WTC11 (cell line): ENCODE results near the gene KLHL18. TPM values are rescaled to one million over a fixed set of nuclear protein-coding genes. Genes with fewer than 3 reads are reported as not detected.
"Not testable (repeated sequence)": the region's sequence is repeated elsewhere in the genome, so short reads cannot be mapped to it uniquely, and the experiment has no call there.

ENCODE experiments used
- ATAC-seq: fragments of 200-7000 bp; cut with Tn5 transposase; 2 replicates; pipeline ENCODE4 v1.10.0; 2021; ENCODE audit warnings: mild to moderate bottlenecking, moderate library complexity
- CTCF ChIA-PET: fragments of 300-600 bp; sonication (Branson Sonifier 250); formaldehyde crosslinking; loops from one replicate; lab custom pipeline; 2021; ENCODE audit warnings: antibody characterized with exemption; lab: Charles Lee
- POLR2A ChIA-PET: fragments of 350-600 bp; sonication (Branson Sonifier 250); formaldehyde crosslinking; loops from one replicate; lab custom pipeline; 2021; ENCODE audit warnings: antibody characterized with exemption; lab: Charles Lee
- DNase-seq: peaks from one replicate; pipeline ENCODE4 v3.0.0; 2021; ENCODE audit warnings: low spot score
- H3K27ac Mint-ChIP-seq: 2 replicates; pipeline ENCODE4 v1.8.0; 2021; ENCODE audit warnings: mixed read lengths
- H3K27me3 Mint-ChIP-seq: 2 replicates; pipeline ENCODE4 v1.8.0; 2021; ENCODE audit warnings: low read depth, mild to moderate bottlenecking, moderate library complexity, mixed read lengths
- H3K36me3 Mint-ChIP-seq: 2 replicates; pipeline ENCODE4 v1.8.0; 2021; ENCODE audit warnings: mixed read lengths
- H3K4me1 Mint-ChIP-seq: 2 replicates; pipeline ENCODE4 v1.8.0; 2022; ENCODE audit warnings: mixed read lengths
- H3K4me3 Mint-ChIP-seq: 2 replicates; pipeline ENCODE4 v1.8.0; 2021; ENCODE audit warnings: mild to moderate bottlenecking, moderate library complexity, mixed read lengths
- H3K9me3 Mint-ChIP-seq: 2 replicates; pipeline ENCODE4 v1.8.0; 2021; ENCODE audit warnings: mixed read lengths
- AFF4 ChIP-seq: sonication (generic); formaldehyde crosslinking; IDR thresholded peaks from 2 replicates; pipeline ENCODE4 v1.8.1; 2023; ENCODE audit warnings: mild to moderate bottlenecking, missing genetic modification reagents, borderline replicate concordance
- ATF2 ChIP-seq: sonication (generic); formaldehyde crosslinking; IDR thresholded peaks from 2 replicates; pipeline ENCODE4 v1.8.1; 2022; ENCODE audit warnings: low read depth, missing genetic modification reagents, borderline replicate concordance
- CREB1 ChIP-seq: sonication (generic); formaldehyde crosslinking; IDR thresholded peaks from 2 replicates; pipeline ENCODE4 v1.8.0; 2023; ENCODE audit warnings: mild to moderate bottlenecking, missing genetic modification reagents
- E2F1 ChIP-seq: sonication (generic); formaldehyde crosslinking; IDR thresholded peaks from 2 replicates; pipeline ENCODE4 v1.8.0; 2022; ENCODE audit warnings: mild to moderate bottlenecking, missing genetic modification reagents
- FOXK1 ChIP-seq: sonication (generic); formaldehyde crosslinking; IDR thresholded peaks from 2 replicates; pipeline ENCODE4 v1.8.0; 2022; ENCODE audit warnings: mild to moderate bottlenecking, moderate library complexity, missing genetic modification reagents
- IRF2 ChIP-seq: sonication (generic); formaldehyde crosslinking; IDR thresholded peaks from 2 replicates; pipeline ENCODE4 v1.8.0; 2022; ENCODE audit warnings: low read depth, missing genetic modification reagents, borderline replicate concordance
- JUN ChIP-seq: sonication (generic); formaldehyde crosslinking; IDR thresholded peaks from 2 replicates; pipeline ENCODE4 v1.8.0; 2023; ENCODE audit warnings: mild to moderate bottlenecking, missing genetic modification reagents
- KAT7 ChIP-seq: sonication (generic); formaldehyde crosslinking; IDR thresholded peaks from 2 replicates; pipeline ENCODE4 v1.8.1; 2023; ENCODE audit warnings: missing genetic modification reagents, mild to moderate bottlenecking, borderline replicate concordance
- NR3C1 ChIP-seq: sonication (generic); formaldehyde crosslinking; conservative IDR thresholded peaks from 2 replicates; pipeline ENCODE4 v1.8.1; 2023; ENCODE audit warnings: low read depth, mild to moderate bottlenecking, missing genetic modification reagents
- OVOL2 ChIP-seq: fragments of 250-450 bp; sonication (Bioruptor Pico); IDR thresholded peaks from 2 replicates; pipeline ENCODE4 v1.9.0; 2021; ENCODE audit warnings: mild to moderate bottlenecking, borderline replicate concordance
- TEAD4 ChIP-seq: sonication (generic); formaldehyde crosslinking; IDR thresholded peaks from 2 replicates; pipeline ENCODE4 v1.8.0; 2022; ENCODE audit warnings: mild to moderate bottlenecking, missing genetic modification reagents
- TP53 ChIP-seq: sonication (generic); formaldehyde crosslinking; IDR thresholded peaks from 2 replicates; pipeline ENCODE4 v1.8.1; 2023; ENCODE audit warnings: mild to moderate bottlenecking, missing genetic modification reagents
- ZNF121 ChIP-seq: sonication (generic); formaldehyde crosslinking; IDR thresholded peaks from 2 replicates; pipeline ENCODE4 v1.8.0; 2023; ENCODE audit warnings: missing genetic modification reagents
- ZNF232 ChIP-seq: sonication (generic); formaldehyde crosslinking; IDR thresholded peaks from 2 replicates; pipeline ENCODE4 v1.8.0; 2022; ENCODE audit warnings: mild to moderate bottlenecking, missing genetic modification reagents
- ZNF423 ChIP-seq: fragments of 250-450 bp; sonication (Bioruptor Pico); IDR thresholded peaks from 2 replicates; pipeline ENCODE4 v2.1.2; 2022; ENCODE audit warnings: mild to moderate bottlenecking, moderate library complexity
- ZNF512 ChIP-seq: sonication (generic); formaldehyde crosslinking; IDR thresholded peaks from 2 replicates; pipeline ENCODE4 v1.8.1; 2022; ENCODE audit warnings: missing genetic modification reagents, borderline replicate concordance
- ZNF532 ChIP-seq: fragments of 250-450 bp; sonication (Bioruptor Pico); IDR thresholded peaks from 2 replicates; pipeline ENCODE4 v1.9.0; 2021; ENCODE audit warnings: mild to moderate bottlenecking, borderline replicate concordance
- total RNA-seq: library from RNA; stranded (reverse); gene quantifications from 3 replicates; pipeline ENCODE4 v1.2.3, GENCODE V29; 2021

The KLHL18 gene
- total RNA-seq, 1 experiment from 2014 or later: 28.4 TPM

GRCh38 chr3:47306022-47306421 is 23.3 kb downstream of the KLHL18 start:
- H3K27me3 Mint-ChIP-seq: no peaks in the 10 kb centered on the region
- H3K36me3 Mint-ChIP-seq: peaks cover 47% of the 10 kb centered on the region
- no peak for DNase-seq
- no peak overlapping the region for H3K27ac Mint-ChIP-seq
- ATAC-seq: no peak
- POLR2A ChIA-PET: no interaction called here
- CTCF ChIA-PET: no interaction called here
- H3K9me3 Mint-ChIP-seq: peaks cover 27% of the 10 kb centered on the region
- no peak overlapping the region for H3K4me3 Mint-ChIP-seq
- peaks cover 3% of the 10 kb centered on the region for H3K4me1 Mint-ChIP-seq
- no peak for TF ChIP-seq TP53
- TF ChIP-seq AFF4 (CRISPR knock-in tag): no peak
- TF ChIP-seq ZNF423 (CRISPR knock-in tag): no peak
- no peak for TF ChIP-seq ZNF532 (CRISPR knock-in tag)
- TF ChIP-seq TEAD4: no peak
- TF ChIP-seq CREB1 (CRISPR knock-in tag): no peak
- no peak for TF ChIP-seq KAT7 (CRISPR knock-in tag)
- no peak for TF ChIP-seq ZNF121 (CRISPR knock-in tag)
- TF ChIP-seq E2F1 (CRISPR knock-in tag): no peak

- peaks cover 37% of the 10 kb centered on the region for H3K36me3 Mint-ChIP-seq
- peaks cover 27% of the 10 kb centered on the region for H3K9me3 Mint-ChIP-seq
Observed at GRCh38 chr3:47309231-47309630, 26.5 kb downstream of the KLHL18 start.

GRCh38 chr3:47310391-47310790 is 27.6 kb downstream of the KLHL18 start:
- H3K4me1 Mint-ChIP-seq: peaks cover 8% of the 10 kb centered on the region
- no peaks in the 10 kb centered on the region for H3K27me3 Mint-ChIP-seq
- DNase-seq (no peak), ATAC-seq (no peak)
- H3K36me3 Mint-ChIP-seq: peaks cover 34% of the 10 kb centered on the region
- peaks cover 27% of the 10 kb centered on the region for H3K9me3 Mint-ChIP-seq
- no peak overlapping the region for H3K27ac Mint-ChIP-seq
- POLR2A ChIA-PET: interaction anchor here (0.6 kb wide), 1 partner anchor 849 kb away, joined by 4 read pairs; no protein-coding TSS in a partner anchor
- H3K4me3 Mint-ChIP-seq: no peak overlapping the region
- CTCF ChIA-PET: no interaction called here
- no peak for TF ChIP-seq IRF2 (CRISPR knock-in tag)
- no peak for TF ChIP-seq OVOL2
- no peak for TF ChIP-seq ZNF512
- no peak for TF ChIP-seq KAT7 (CRISPR knock-in tag)
- no peak for TF ChIP-seq ATF2 (CRISPR knock-in tag)
- TF ChIP-seq ZNF423 (CRISPR knock-in tag): no peak
- no peak for TF ChIP-seq JUN
- TF ChIP-seq FOXK1 (CRISPR knock-in tag): no peak
- TF ChIP-seq ZNF232: no peak
- no peak for TF ChIP-seq NR3C1 (CRISPR knock-in tag)

More at GRCh38 chr3:47309231-47309630, 26.5 kb downstream of the KLHL18 start:
- H3K27ac Mint-ChIP-seq, DNase-seq, H3K27me3 Mint-ChIP-seq, ATAC-seq, H3K4me1 Mint-ChIP-seq, CTCF ChIA-PET, POLR2A ChIA-PET, H3K4me3 Mint-ChIP-seq: not testable (repeated sequence)
